HepG2 (cell line): ENCODE results near the gene ARL4D. TPM values are rescaled to one million over a fixed set of nuclear protein-coding genes. Genes with fewer than 3 reads are reported as not detected.
A peak's percentile ranks its signal among the peaks of the same experiment; 100 is the strongest.

Experiments used
- ATAC-seq: fragments of 200-7000 bp; cut with Tn5 transposase; 3 replicates; pipeline ENCODE4 v1.9.1; 2020; ENCODE audit warnings: mild to moderate bottlenecking, moderate library complexity
- BruUV-seq: library from RNA; stranded (reverse); fragments of 400-500 nt; replicated peaks from 2 replicates; lab custom pipeline; 2021; lab: Mats Ljungman, UMichigan
- CTCF ChIA-PET: fragments of 300-600 bp; formaldehyde crosslinking; extraction: SDS; loops from one replicate; lab custom pipeline; 2021; ENCODE audit warnings: low total read pairs, inconsistent platforms, low intra/inter-chr PET ratio; lab: Yijun Ruan, JAX
- POLR2A ChIA-PET: fragments of 350-600 bp; sonication (Branson Sonifier 250); formaldehyde crosslinking; loops from one replicate; lab custom pipeline; 2020; ENCODE audit warnings: antibody characterized with exemption, inconsistent platforms; lab: Yijun Ruan, JAX
- DNase-seq: peaks from one replicate; pipeline ENCODE4 v3.0.0-alpha.2; 2015; ENCODE audit warnings: low spot score
- FAIRE-seq: peaks from 3 replicates; lab custom pipeline; 2011; peaks lifted over from hg19 to GRCh38; lab: Jason Lieb, UNC
- H2AFZ ChIP-seq: one replicate; pipeline ENCODE4 v1.6.1; 2011; ENCODE audit warnings: low read length, inconsistent platforms
- H3K27ac ChIP-seq: fragments of 300-600 bp; 3 replicates; pipeline ENCODE4 v1.8.0; 2011; ENCODE audit warnings: mixed run types, mild to moderate bottlenecking, mixed read lengths, low read length, inconsistent platforms; ENCODE audit not compliant: insufficient read depth; ENCODE audit errors: extremely low read length
- H3K27me3 ChIP-seq, 2 experiments: fragments of 200-600 bp in 1 of 2; 2 replicates in 1 of 2; 3 replicates in 1 of 2; pipeline versions ENCODE4 v1.6.0 to v1.8.0; 2011; ENCODE audit warnings: low read length in 2 of 2, mild to moderate bottlenecking in 2 of 2, moderate library complexity in 2 of 2, inconsistent platforms in 1 of 2; ENCODE audit not compliant: insufficient read depth in 2 of 2, control insufficient read depth in 1 of 2
- H3K36me3 ChIP-seq, 2 experiments: fragments of 200-600 bp in 1 of 2; replicated peaks in 1 of 2; 2 replicates in 1 of 2; 3 replicates in 1 of 2; pipeline versions ENCODE4 v1.5.1 to v1.8.0; 2011; ENCODE audit warnings: low read length in 2 of 2, inconsistent platforms in 1 of 2; ENCODE audit not compliant: insufficient read depth in 2 of 2, control insufficient read depth in 1 of 2
- H3K4me1 ChIP-seq: 2 replicates; pipeline ENCODE4 v1.5.1; 2012; ENCODE audit warnings: low read length, inconsistent platforms; ENCODE audit not compliant: insufficient read depth
- H3K4me2 ChIP-seq: 2 replicates; pipeline ENCODE4 v1.6.0; 2011; ENCODE audit warnings: low read depth, low read length, inconsistent platforms
- H3K4me3 ChIP-seq, 3 experiments: fragments of 200-600 bp in 1 of 3; sonication (generic), shearing (Covaris generic) in 1 of 3; replicated peaks in 1 of 3; 2 replicates each; pipeline ENCODE4 v1.5.1; 2011 to 2016; ENCODE audit warnings: low read length in 3 of 3, inconsistent platforms in 2 of 3, low read depth in 2 of 3, mild to moderate bottlenecking in 2 of 3, control low read depth in 1 of 3, mixed read lengths in 1 of 3; ENCODE audit not compliant: insufficient read depth in 1 of 3
- H3K79me2 ChIP-seq: one replicate; pipeline ENCODE4 v1.6.1; 2011; ENCODE audit warnings: low read length, inconsistent platforms; ENCODE audit not compliant: insufficient read depth
- H3K9ac ChIP-seq: 2 replicates; pipeline ENCODE4 v1.6.0; 2011; ENCODE audit warnings: mild to moderate bottlenecking, low read depth, low read length, inconsistent platforms; ENCODE audit not compliant: insufficient read depth
- H3K9me3 ChIP-seq: 2 replicates; pipeline ENCODE4 v1.5.1; 2012; ENCODE audit warnings: mild to moderate bottlenecking, low read length
- H4K20me1 ChIP-seq: 2 replicates; pipeline ENCODE4 v1.6.0; 2011; ENCODE audit warnings: inconsistent platforms, mild to moderate bottlenecking, low read length, moderate library complexity; ENCODE audit not compliant: insufficient read depth
- ARNT ChIP-seq: fragments of 450-650 bp; IDR thresholded peaks from 2 replicates; pipeline ENCODE4 v1.6.1; 2017
- FOXA3 ChIP-seq: IDR thresholded peaks from 2 replicates; pipeline ENCODE4 v1.6.1; 2016; ENCODE audit warnings: missing genetic modification reagents, missing compliant biosample characterization
- PATZ1 ChIP-seq: sonication (generic); formaldehyde crosslinking; IDR thresholded peaks from 2 replicates; pipeline ENCODE4 v1.4.0; 2020; ENCODE audit warnings: missing genetic modification reagents
- SAP130 ChIP-seq: IDR thresholded peaks from 2 replicates; pipeline ENCODE4 v1.6.1; 2016; ENCODE audit warnings: low read depth
- SOX13 ChIP-seq, 3 experiments: fragments of 450-650 bp in 1 of 3; sonication (generic) in 1 of 3; formaldehyde crosslinking in 1 of 3; IDR thresholded peaks in 2 of 3; conservative IDR thresholded peaks in 1 of 3; 2 replicates each; pipeline versions ENCODE4 v1.5.0 to v1.6.1; 2016 to 2020; ENCODE audit warnings: antibody characterized with exemption in 1 of 3, mild to moderate bottlenecking in 1 of 3, missing compliant biosample characterization in 1 of 3, missing genetic modification reagents in 1 of 3, moderate library complexity in 1 of 3
- SP2 ChIP-seq: sonication (generic); formaldehyde crosslinking; IDR thresholded peaks from 2 replicates; pipeline ENCODE4 v1.5.1; 2020; ENCODE audit warnings: mild to moderate bottlenecking, missing genetic modification reagents
- ZBTB7B ChIP-seq: sonication (generic); formaldehyde crosslinking; IDR thresholded peaks from 2 replicates; pipeline ENCODE4 v1.4.0; 2020; ENCODE audit warnings: missing genetic modification reagents
- ZNF10 ChIP-seq: sonication (generic); formaldehyde crosslinking; IDR thresholded peaks from 2 replicates; pipeline ENCODE4 v1.4.0; 2020; ENCODE audit warnings: mild to moderate bottlenecking, low read depth, missing genetic modification reagents, borderline replicate concordance
- ZNF281 ChIP-seq: sonication (generic); formaldehyde crosslinking; IDR thresholded peaks from 2 replicates; pipeline ENCODE4 v1.4.0; 2020; ENCODE audit warnings: missing genetic modification reagents, borderline replicate concordance
- ZNF3 ChIP-seq: IDR thresholded peaks from 2 replicates; pipeline ENCODE4 v1.7.0; 2017; ENCODE audit warnings: inconsistent platforms
- ZNF44 ChIP-seq: sonication (generic); formaldehyde crosslinking; IDR thresholded peaks from 2 replicates; pipeline ENCODE4 v1.5.1; 2020; ENCODE audit warnings: mild to moderate bottlenecking, missing genetic modification reagents
- WGBS: methylation state at CpG from one replicate; pipeline ENCODE4 v1.1.6; 2017; ENCODE audit warnings: low lambda C conversion rate; 5-methylcytosine and 5-hydroxymethylcytosine counted together
- in situ Hi-C: cut with HindIII; loops from 2 replicates; pipeline ENCODE4 v1.10.0; 2017; ENCODE audit warnings: low pct_unique_long_range_greater_than_20kb; ENCODE audit not compliant: extremely low pct_ligation_motif_present
- intact Hi-C: fragments of 100-400 bp; cut with micrococcal nuclease; formaldehyde crosslinking; loops from one replicate; pipeline ENCODE4 v1.10.0; 2022; ENCODE audit not compliant: unreplicated experiment
- polyA plus RNA-seq, 8 experiments: library from polyadenylated mRNA; depleted of rRNA in 3 of 8; stranded (reverse) in 7 of 8; unstranded in 1 of 8; fragments of >200 nt; fragmentation: Illumina TruSeq in 4 of 8; extraction: Trizol in 4 of 8; gene quantifications; 2 replicates each; pipeline versions ENCODE4 v1.2.1 to v1.2.3, GENCODE V29; 2011 to 2016; ENCODE audit warnings: low read depth in 4 of 8, missing spikeins in 1 of 8, mixed read lengths in 1 of 8; ENCODE audit not compliant: insufficient read depth in 1 of 8
- total RNA-seq, 5 experiments: library from RNA; depleted of rRNA; stranded (reverse); fragments of >200 nt; fragmentation: Illumina TruSeq; extraction: Trizol; gene quantifications; 2 replicates each; pipeline ENCODE4 v1.2.3, GENCODE V29; 2016; ENCODE audit warnings: low read depth in 1 of 5

ARL4D gene
- total and polyA plus RNA-seq, 2 of the 13 experiments (the other 11 are each of a cell fraction or from before 2014, with no cell fraction given): 9.0 to 25.9 TPM

- no peaks in the 10 kb centered on the region for H3K36me3 ChIP-seq
- H4K20me1 ChIP-seq: no peaks in the 10 kb centered on the region
- TF ChIP-seq FOXA3 (CRISPR knock-in tag): no peak
- no peak for TF ChIP-seq ZNF281
- peak; percentile 43; the same call in 1 of the 2 replicates for TF ChIP-seq PATZ1 (CRISPR knock-in tag)
- TF ChIP-seq ZNF3: no peak
- TF ChIP-seq SP2 (CRISPR knock-in tag): no peak
- TF ChIP-seq ZNF44: no peak
- no peak for TF ChIP-seq ZBTB7B (CRISPR knock-in tag)
- TF ChIP-seq SAP130 (CRISPR knock-in tag): peak; percentile 24; the same call in 1 of the 2 replicates
- TF ChIP-seq ARNT: no peak
- TF ChIP-seq ZNF10 (CRISPR knock-in tag): no peak
- no peak for TF ChIP-seq SOX13 (IDR thresholded peaks at IDR 0.05)
- 0 out of 4 replicates have a peak, but pooled peaks of 1 of the 2 experiments have one; percentile 7 for TF ChIP-seq SOX13 (CRISPR knock-in tag; conservative IDR thresholded peaks at IDR 0.05 in 1 of 2, IDR thresholded peaks at IDR 0.05 in 1 of 2)
- peaks cover 55% of the 10 kb centered on the region for H3K4me1 ChIP-seq
- no peak overlapping the region for H3K27ac ChIP-seq
- FAIRE-seq (peak; percentile 36), DNase-seq (no peak), ATAC-seq (peak; percentile 38; the same call in 1 of the 3 replicates)
- 93% methylated on average over 1 of the region's 1 CpG for WGBS
- in situ Hi-C loops (no loop called here), intact Hi-C loops (no loop called here)
- BruUV-seq: no TSS peak
- H3K9me3 ChIP-seq: no peaks in the 10 kb centered on the region
- CTCF ChIA-PET: no interaction called here
- H3K27me3 ChIP-seq: no peaks in the 10 kb centered on the region
- H3K4me2 ChIP-seq: peak overlapping the region; percentile 3; the same call in 1 of the 2 replicates
- H2AFZ ChIP-seq: no peak overlapping the region
- H3K4me3 ChIP-seq: no peak overlapping the region
- POLR2A ChIA-PET: interaction anchor here (1.1 to 2.7 kb wide), 3 partner anchors 10 to 40 kb away, joined by 4 to 11 read pairs (median 7); partner anchors contain the start of gene ARL4D
- H3K9ac ChIP-seq: no peak overlapping the region
- H3K79me2 ChIP-seq: no peaks in the 10 kb centered on the region
Measured at GRCh38 chr17:43439041-43439440, 40.2 kb downstream of the ARL4D start.
